Endodermal cell (in vitro differentiated cells): ENCODE data around the gene FBXW7. TPM values are rescaled to one million over a fixed set of nuclear protein-coding genes. Genes with fewer than 3 reads are reported as not detected.

Experiments
- DNase-seq: peaks from one replicate; pipeline ENCODE4 v3.0.0-alpha.2; 2017
- H3K27ac ChIP-seq: 2 replicates; pipeline ENCODE4 v1.5.1; 2013; ENCODE audit warnings: mild to moderate bottlenecking, low read depth, low read length, moderate library complexity
- H3K27me3 ChIP-seq: 2 replicates; pipeline ENCODE4 v1.6.1; 2013; ENCODE audit warnings: mild to moderate bottlenecking, low read length, moderate library complexity; ENCODE audit not compliant: insufficient read depth, control insufficient read depth, poor library complexity, severe bottlenecking
- H3K36me3 ChIP-seq: 2 replicates; pipeline ENCODE4 v1.7.0; 2013; ENCODE audit warnings: mild to moderate bottlenecking, low read length, moderate library complexity; ENCODE audit not compliant: control insufficient read depth, insufficient read depth
- H3K4me1 ChIP-seq: one replicate; pipeline ENCODE4 v1.7.0; 2013; ENCODE audit warnings: low read length; ENCODE audit not compliant: control insufficient read depth, insufficient read depth
- H3K4me3 ChIP-seq: 2 replicates; pipeline ENCODE4 v1.5.1; 2013; ENCODE audit warnings: mild to moderate bottlenecking, low read length, moderate library complexity
- H3K9ac ChIP-seq: 2 replicates; pipeline ENCODE4 v1.6.1; 2013; ENCODE audit warnings: mild to moderate bottlenecking, low read length, moderate library complexity; ENCODE audit not compliant: poor library complexity, severe bottlenecking; ENCODE audit errors: extremely low read depth
- H3K9me3 ChIP-seq: 2 replicates; pipeline ENCODE4 v1.6.1; 2013; ENCODE audit warnings: mild to moderate bottlenecking, low read length, moderate library complexity; ENCODE audit not compliant: control insufficient read depth
- H3K27ac Mint-ChIP-seq: 2 replicates; pipeline ENCODE4 v1.8.0; 2020; ENCODE audit warnings: mixed read lengths
- H3K27me3 Mint-ChIP-seq: 2 replicates; pipeline ENCODE4 v1.8.0; 2021; ENCODE audit warnings: mild to moderate bottlenecking, mixed read lengths; ENCODE audit not compliant: insufficient read depth
- H3K36me3 Mint-ChIP-seq: 2 replicates; pipeline ENCODE4 v1.8.0; 2020; ENCODE audit warnings: low read depth, mixed read lengths
- H3K4me1 Mint-ChIP-seq: 2 replicates; pipeline ENCODE4 v1.8.0; 2020; ENCODE audit warnings: mixed read lengths
- H3K4me3 Mint-ChIP-seq: 2 replicates; pipeline ENCODE4 v1.8.0; 2020; ENCODE audit warnings: mild to moderate bottlenecking, moderate library complexity, mixed read lengths
- H3K9me3 Mint-ChIP-seq: 2 replicates; pipeline ENCODE4 v1.8.0; 2020; ENCODE audit warnings: mild to moderate bottlenecking, mixed read lengths
- CTCF ChIP-seq: fragments of 200-600 bp; sonication (generic); conservative IDR thresholded peaks from 2 replicates; pipeline ENCODE4 v1.5.0; 2021; ENCODE audit warnings: antibody characterized with exemption, mild to moderate bottlenecking
- WGBS, 2 experiments: methylation state at CpG; one replicate each; pipeline versions ENCODE4 v1.1.5 to v1.1.7; 2013; ENCODE audit warnings: missing lambda C conversion rate in 2 of 2, mixed read lengths in 1 of 2; ENCODE audit not compliant: insufficient coverage in 1 of 2, insufficient read length in 1 of 2; 5-methylcytosine and 5-hydroxymethylcytosine counted together
- total RNA-seq, 2 donors: library from RNA; stranded (reverse); fragmentation: NEBNext Ultra II Directional in 1 of 2; extraction: Animal tissue kit (Norgen Biotek cat#: 25700) in 1 of 2; gene quantifications; 2 replicates in 1 of 2; 3 replicates in 1 of 2; pipeline ENCODE4 v1.2.1, GENCODE V29; 2021

Gene FBXW7
- total RNA-seq, 2 donors from 2014 or later, result 34.3 to 34.4 TPM

- no peaks in the 10 kb centered on the region for H3K36me3 Mint-ChIP-seq
- H3K27me3 Mint-ChIP-seq, result no peaks in the 10 kb centered on the region
- H3K4me3 Mint-ChIP-seq, result no peak overlapping the region
- H3K9me3 ChIP-seq, result no peaks in the 10 kb centered on the region
- peaks cover 4% of the 10 kb centered on the region for H3K4me1 ChIP-seq
- no peak for TF ChIP-seq CTCF
- no peak for DNase-seq
- H3K27ac Mint-ChIP-seq, result no peak overlapping the region
- H3K9ac ChIP-seq, result no peak overlapping the region
- H3K27me3 ChIP-seq, result no peaks in the 10 kb centered on the region
- 100% methylated on average over 1 of the region's 2 CpGs; no CpG with 5 or more reads in 1 of the 2 experiments for WGBS, 2 experiments
- no peak overlapping the region for H3K27ac ChIP-seq
- H3K4me3 ChIP-seq, result no peak overlapping the region
- no peaks in the 10 kb centered on the region for H3K36me3 ChIP-seq
- peaks cover 29% of the 10 kb centered on the region for H3K4me1 Mint-ChIP-seq
- no peaks in the 10 kb centered on the region for H3K9me3 Mint-ChIP-seq
Measured at GRCh38 chr4:152427981-152428380, 107.9 kb downstream of the FBXW7 start.

- no peak for TF ChIP-seq CTCF
- 67 to 72% methylated on average over 1 to 2 of the region's 2 CpGs for WGBS, 2 experiments
Measured at GRCh38 chr4:152424977-152425376, 110.9 kb downstream of the FBXW7 start.

GRCh38 chr4:152424396-152424795 lies 111.5 kb downstream of the FBXW7 start:
- Histone ChIP-seq H3K4me1 (peaks cover 4% of the 10 kb centered on the region), H3K36me3 (no peaks in the 10 kb centered on the region), H3K27ac (no peak overlapping the region), H3K9ac (no peak overlapping the region), H3K4me3 (no peak overlapping the region), H3K27me3 (no peaks in the 10 kb centered on the region), H3K9me3 (no peaks in the 10 kb centered on the region)
- DNase-seq, result no peak
- Mint-ChIP-seq H3K4me3 (no peak overlapping the region), H3K36me3 (no peaks in the 10 kb centered on the region), H3K27me3 (no peaks in the 10 kb centered on the region), H3K27ac (no peak overlapping the region), H3K9me3 (no peaks in the 10 kb centered on the region), H3K4me1 (peaks cover 19% of the 10 kb centered on the region)
- 97% methylated on average over 3 of the region's 3 CpGs; no CpG with 5 or more reads in 1 of the 2 experiments for WGBS, 2 experiments
- TF ChIP-seq CTCF, result no peak

More at GRCh38 chr4:152424977-152425376, 110.9 kb downstream of the FBXW7 start:
- Histone ChIP-seq H3K27me3 (no peaks in the 10 kb centered on the region), H3K27ac (no peak overlapping the region), H3K36me3 (no peaks in the 10 kb centered on the region), H3K9ac (no peak overlapping the region), H3K4me1 (peaks cover 4% of the 10 kb centered on the region), H3K9me3 (no peaks in the 10 kb centered on the region), H3K4me3 (no peak overlapping the region)
- no peaks in the 10 kb centered on the region for H3K36me3 Mint-ChIP-seq
- no peak for DNase-seq
- H3K4me1 Mint-ChIP-seq, result peaks cover 19% of the 10 kb centered on the region
- no peaks in the 10 kb centered on the region for H3K27me3 Mint-ChIP-seq
- H3K9me3 Mint-ChIP-seq, result no peaks in the 10 kb centered on the region
- no peak overlapping the region for H3K4me3 Mint-ChIP-seq
- H3K27ac Mint-ChIP-seq, result no peak overlapping the region
